ENCODE results near the gene DOK5.

DOK5 gene

DNA sequence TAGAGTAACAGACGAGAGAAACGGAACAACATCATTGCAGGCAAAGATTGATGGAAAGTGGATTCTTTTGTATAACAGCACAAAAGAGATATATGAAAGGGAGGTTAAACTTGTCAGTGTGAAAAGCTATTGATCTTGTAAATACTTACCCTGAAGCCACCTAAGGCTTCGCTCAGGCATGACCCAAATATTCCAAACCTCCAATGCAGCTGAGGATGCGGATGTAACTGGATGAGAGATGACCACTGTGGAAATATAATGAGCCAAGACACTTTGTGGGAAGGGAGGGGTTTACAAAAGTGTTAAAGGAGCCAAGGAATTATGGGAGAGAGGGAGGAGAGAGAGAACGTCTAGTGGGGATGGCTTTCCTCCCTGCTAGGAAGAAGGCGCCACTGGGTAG, 112.0 kb downstream of the DOK5 start:
- H3K4me3 ChIP-seq (ENCODE audit: low read depth, low read length): no peak overlapping the region
- TF ChIP-seq, protein P1, sequence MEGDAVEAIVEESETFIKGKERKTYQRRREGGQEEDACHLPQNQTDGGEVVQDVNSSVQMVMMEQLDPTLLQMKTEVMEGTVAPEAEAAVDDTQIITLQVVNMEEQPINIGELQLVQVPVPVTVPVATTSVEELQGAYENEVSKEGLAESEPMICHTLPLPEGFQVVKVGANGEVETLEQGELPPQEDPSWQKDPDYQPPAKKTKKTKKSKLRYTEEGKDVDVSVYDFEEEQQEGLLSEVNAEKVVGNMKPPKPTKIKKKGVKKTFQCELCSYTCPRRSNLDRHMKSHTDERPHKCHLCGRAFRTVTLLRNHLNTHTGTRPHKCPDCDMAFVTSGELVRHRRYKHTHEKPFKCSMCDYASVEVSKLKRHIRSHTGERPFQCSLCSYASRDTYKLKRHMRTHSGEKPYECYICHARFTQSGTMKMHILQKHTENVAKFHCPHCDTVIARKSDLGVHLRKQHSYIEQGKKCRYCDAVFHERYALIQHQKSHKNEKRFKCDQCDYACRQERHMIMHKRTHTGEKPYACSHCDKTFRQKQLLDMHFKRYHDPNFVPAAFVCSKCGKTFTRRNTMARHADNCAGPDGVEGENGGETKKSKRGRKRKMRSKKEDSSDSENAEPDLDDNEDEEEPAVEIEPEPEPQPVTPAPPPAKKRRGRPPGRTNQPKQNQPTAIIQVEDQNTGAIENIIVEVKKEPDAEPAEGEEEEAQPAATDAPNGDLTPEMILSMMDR (conservative IDR thresholded peaks at IDR 0.05; ENCODE audit: low read depth, low read length): no peak
- no peak for DNase-seq (ENCODE audit: low read depth)

DNA sequence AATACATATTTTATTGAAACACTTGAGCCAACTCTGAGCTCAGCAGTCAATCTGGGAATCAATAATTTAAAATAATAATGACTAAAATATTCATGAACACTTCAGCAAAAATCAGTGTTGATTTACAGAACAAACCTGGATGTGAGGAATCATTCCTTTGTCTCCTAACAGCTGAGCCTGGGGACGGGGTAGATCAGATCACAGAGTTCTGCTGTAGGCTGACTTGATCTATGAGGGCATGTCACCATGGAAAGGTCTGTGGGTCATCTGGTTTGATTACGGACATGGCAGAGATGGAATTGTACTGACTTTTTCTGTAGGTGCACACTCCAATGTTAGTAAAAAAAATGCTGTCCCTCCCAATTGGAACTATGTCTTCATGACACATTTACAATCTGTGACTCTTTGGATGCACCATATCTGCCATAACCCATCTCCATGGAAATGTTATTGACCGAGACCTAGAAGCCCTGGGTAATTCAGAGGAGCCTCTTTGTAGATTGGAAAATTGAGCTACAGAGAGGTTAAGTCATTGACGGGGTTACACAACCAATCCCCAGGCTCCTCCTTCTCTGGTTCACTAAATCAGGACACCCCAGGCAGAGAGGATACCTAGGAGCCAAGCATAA, 114.1 kb downstream of the DOK5 start:
- TF ChIP-seq, protein P1 (conservative IDR thresholded peaks at IDR 0.05; ENCODE audit: low read depth, low read length): no peak
- DNase-seq (ENCODE audit: low read depth): no peak
- no peak overlapping the region for H3K4me3 ChIP-seq (ENCODE audit: low read depth, low read length)

DNA sequence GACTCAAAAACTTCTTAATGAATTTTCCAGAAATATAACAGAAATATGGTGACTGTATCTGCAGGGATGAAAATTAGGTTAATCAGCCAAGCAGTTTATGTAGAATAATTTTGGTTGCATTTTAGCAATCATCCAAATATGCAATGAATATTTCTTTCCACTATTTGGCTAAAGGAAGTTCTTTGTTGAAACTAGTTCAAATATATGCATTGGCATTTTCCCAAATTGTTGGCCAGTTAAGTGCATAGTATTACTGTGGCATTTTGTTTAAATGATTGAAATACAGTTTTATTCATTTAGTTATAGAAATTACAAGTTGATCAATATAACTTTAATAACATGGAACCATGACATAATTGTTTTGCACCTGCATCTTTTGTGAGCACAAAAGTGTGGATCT, 115.5 kb downstream of the DOK5 start:
- DNase-seq (ENCODE audit: low read depth): no peak
- TF ChIP-seq, protein P1 (conservative IDR thresholded peaks at IDR 0.05; ENCODE audit: low read depth, low read length): no peak
- H3K4me3 ChIP-seq (ENCODE audit: low read depth, low read length): no peak overlapping the region

DNA sequence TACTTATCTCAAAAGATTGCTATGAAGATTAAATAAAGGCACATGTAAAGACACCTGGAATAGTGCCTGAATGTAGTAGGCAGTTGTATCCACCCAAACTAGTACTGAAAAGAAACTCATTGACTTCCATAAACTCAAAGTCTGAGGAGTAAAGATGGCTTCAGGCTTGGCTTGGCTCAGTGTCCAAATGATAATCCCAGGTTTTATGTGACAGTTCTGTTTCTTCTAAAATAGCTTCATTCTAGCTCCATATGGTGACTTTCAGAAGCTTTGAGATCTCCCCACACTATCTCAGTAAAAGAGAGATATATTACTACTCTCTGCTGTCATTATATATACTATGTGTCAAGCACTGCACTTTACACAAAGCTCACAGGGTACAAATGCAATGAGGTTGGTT, 121.3 kb downstream of the DOK5 start:
- DNase-seq (ENCODE audit: low read depth): no peak
- TF ChIP-seq, protein P1 (conservative IDR thresholded peaks at IDR 0.05; ENCODE audit: low read depth, low read length): no peak

DNA sequence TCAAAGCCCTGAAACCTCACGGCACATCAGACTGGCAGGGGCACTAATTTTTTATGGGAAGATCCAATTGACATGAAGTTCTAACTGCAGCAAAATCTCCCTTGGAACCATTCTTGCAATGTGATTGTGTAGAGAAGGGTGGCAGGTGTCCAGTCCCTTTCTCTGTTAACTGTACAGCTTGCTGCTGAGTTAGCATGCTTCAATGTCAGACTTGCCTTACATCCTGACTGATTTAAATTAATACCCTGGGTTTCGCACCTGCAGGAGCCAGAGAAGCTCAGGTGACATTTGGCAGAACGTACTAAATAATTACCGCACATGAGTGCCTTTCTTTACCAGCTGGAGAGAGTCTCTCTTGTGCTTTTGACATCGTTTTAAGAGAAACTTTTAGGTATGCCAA, 123.0 kb downstream of the DOK5 start:
- DNase-seq (ENCODE audit: low read depth): no peak
- TF ChIP-seq, protein P1 (conservative IDR thresholded peaks at IDR 0.05; ENCODE audit: low read depth, low read length): no peak
- no peak overlapping the region for H3K4me3 ChIP-seq (ENCODE audit: low read depth, low read length)

More for the DNA sequence above, 121.3 kb downstream of the DOK5 start:
- H3K4me3 ChIP-seq (ENCODE audit: low read depth, low read length): no peak overlapping the region

DNA sequence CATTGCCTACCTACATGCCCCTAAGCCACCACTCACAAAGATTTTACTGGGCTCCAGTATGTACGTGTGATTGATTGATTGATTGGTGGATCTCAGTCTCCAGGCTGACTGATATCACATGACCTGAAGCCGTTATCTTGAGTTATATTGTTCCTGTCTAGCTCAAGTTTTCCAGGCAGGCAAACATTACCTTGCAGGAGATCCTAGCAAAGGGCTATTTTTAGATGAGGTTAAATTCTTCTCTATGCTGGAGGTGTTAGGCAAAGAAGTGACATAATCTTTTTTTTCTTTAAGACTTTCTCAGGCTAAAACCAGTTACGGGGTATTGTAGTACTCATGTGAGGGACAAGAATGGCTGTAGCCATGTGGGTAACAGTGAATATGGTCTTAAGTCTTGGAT, 125.2 kb downstream of the DOK5 start:
- no peak for DNase-seq (ENCODE audit: low read depth)
- TF ChIP-seq, protein P1 (conservative IDR thresholded peaks at IDR 0.05; ENCODE audit: low read depth, low read length): no peak
- H3K4me3 ChIP-seq (ENCODE audit: low read depth, low read length): no peak overlapping the region

DNA sequence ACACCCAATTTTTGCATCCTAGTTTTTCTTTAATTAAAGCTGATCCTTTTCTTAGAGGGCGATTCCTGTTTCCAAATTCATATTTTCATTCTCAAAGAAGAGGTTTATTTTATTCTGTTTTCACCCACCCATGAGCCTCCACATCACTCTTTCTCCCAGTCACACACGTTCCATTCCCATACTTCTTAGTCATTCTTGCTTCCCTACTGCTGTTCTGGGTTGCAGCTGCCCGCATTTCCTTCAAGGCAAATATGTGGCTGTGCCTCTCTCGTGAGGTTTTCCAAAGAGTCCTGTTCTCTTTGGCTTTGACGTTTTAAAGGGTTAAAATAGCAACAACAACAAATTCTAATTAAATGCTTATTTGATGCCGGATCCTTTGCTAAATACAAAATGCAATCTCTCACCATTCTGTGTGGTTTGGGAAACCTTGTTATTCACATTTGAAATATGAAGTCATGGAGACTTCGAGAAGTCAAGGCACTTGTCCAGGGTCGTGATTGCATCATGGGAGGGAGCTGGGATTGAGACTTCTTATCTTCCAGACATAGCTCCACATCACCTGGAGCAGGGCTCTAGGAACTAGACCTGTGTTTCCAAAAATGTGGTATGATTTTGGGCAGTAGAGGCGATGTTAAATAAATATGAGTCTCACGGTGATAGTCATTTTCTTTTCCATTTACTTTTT, 126.6 kb downstream of the DOK5 start:
- no peak for DNase-seq (ENCODE audit: low read depth)

More for the DNA sequence above, 126.6 kb downstream of the DOK5 start:
- TF ChIP-seq, protein P1 (conservative IDR thresholded peaks at IDR 0.05; ENCODE audit: low read depth, low read length): no peak
- H3K4me3 ChIP-seq (ENCODE audit: low read depth, low read length): no peak overlapping the region
